Aorta (tissue), 5 donors: Measurements from ENCODE around the gene KLHL29. TPM values are rescaled to one million over a fixed set of nuclear protein-coding genes. Genes with fewer than 3 reads are reported as not detected.

Experiments used
- ATAC-seq: fragments of 200-7000 bp; cut with Tn5 transposase; one replicate; pipeline ENCODE4 v1.9.1; 2022; ENCODE audit warnings: moderate library complexity; ENCODE audit not compliant: low FRiP score
- DNase-seq, 2 donors: peaks; one replicate each; pipeline ENCODE4 v3.0.0-alpha.2; 2020
- H3K27ac ChIP-seq, 2 donors: one replicate each; pipeline ENCODE4 v1.5.1; 2013; ENCODE audit warnings: low read length in 2 of 2, mild to moderate bottlenecking in 2 of 2, moderate library complexity in 2 of 2, control low read depth in 1 of 2, inconsistent platforms in 1 of 2, low read depth in 1 of 2
- H3K27me3 ChIP-seq, 2 donors: one replicate each; pipeline ENCODE4 v1.6.1; 2013; ENCODE audit warnings: control low read depth in 1 of 2, low read length in 1 of 2, mild to moderate bottlenecking in 1 of 2, moderate library complexity in 1 of 2; ENCODE audit not compliant: insufficient read depth in 2 of 2, control insufficient read depth in 1 of 2
- H3K36me3 ChIP-seq, 2 donors: one replicate each; pipeline ENCODE4 v1.6.1; 2013; ENCODE audit warnings: control low read depth in 1 of 2, low read length in 1 of 2, mild to moderate bottlenecking in 1 of 2; ENCODE audit not compliant: insufficient read depth in 2 of 2, control insufficient read depth in 1 of 2
- H3K4me1 ChIP-seq, 2 donors: one replicate each; pipeline ENCODE4 v1.6.1; 2013; ENCODE audit warnings: low read length in 2 of 2, control low read depth in 1 of 2, mild to moderate bottlenecking in 1 of 2, moderate library complexity in 1 of 2; ENCODE audit not compliant: insufficient read depth in 2 of 2, control insufficient read depth in 1 of 2
- H3K4me3 ChIP-seq, 2 donors: one replicate each; pipeline ENCODE4 v1.5.1; 2013; ENCODE audit warnings: low read length in 2 of 2, control low read depth in 1 of 2, mild to moderate bottlenecking in 1 of 2
- H3K9me3 ChIP-seq: one replicate; pipeline ENCODE4 v1.6.1; 2013; ENCODE audit warnings: mild to moderate bottlenecking, low read length; ENCODE audit not compliant: control insufficient read depth
- WGBS, 2 donors: extraction: QIAGEN DNeasy Blood & Tissue Kit; methylation state at CpG; one replicate each; pipeline ENCODE4 v1.1.7; 2013; 5-methylcytosine and 5-hydroxymethylcytosine counted together
- intact Hi-C, 2 donors: fragments of 100-400 bp; cut with DNase I; formaldehyde crosslinking; loops; one replicate each; pipeline versions ENCODE4 v1.14.2 to v1.15.0; 2022
- polyA plus RNA-seq, 2 donors: library from polyadenylated mRNA; stranded (reverse); fragments of 200-250 nt; gene quantifications; one replicate each; pipeline ENCODE4 v1.2.3, GENCODE V29; 2013
- total RNA-seq, 2 donors: library from RNA; stranded (reverse); fragmentation: NEBNext Ultra II Directional; extraction: Animal tissue kit (Norgen Biotek cat#: 25700); gene quantifications; one replicate each; pipeline ENCODE4 v1.2.1, GENCODE V29; 2021
- donor health status: healthy with polysubstance abuse.
- donor health status: Bipolar disorder and iron deficiency.
- donor health status: DM: no; HTN: no; CAD: no.
- donor health status: DM: no; HTN: no; CAD: no.
- donor health status: DM: yes; HTN: yes; CAD: no.

Gene KLHL29
- total and polyA plus RNA-seq, 4 donors, result 0.75 to 13.4 (median 8.1) TPM

DNA sequence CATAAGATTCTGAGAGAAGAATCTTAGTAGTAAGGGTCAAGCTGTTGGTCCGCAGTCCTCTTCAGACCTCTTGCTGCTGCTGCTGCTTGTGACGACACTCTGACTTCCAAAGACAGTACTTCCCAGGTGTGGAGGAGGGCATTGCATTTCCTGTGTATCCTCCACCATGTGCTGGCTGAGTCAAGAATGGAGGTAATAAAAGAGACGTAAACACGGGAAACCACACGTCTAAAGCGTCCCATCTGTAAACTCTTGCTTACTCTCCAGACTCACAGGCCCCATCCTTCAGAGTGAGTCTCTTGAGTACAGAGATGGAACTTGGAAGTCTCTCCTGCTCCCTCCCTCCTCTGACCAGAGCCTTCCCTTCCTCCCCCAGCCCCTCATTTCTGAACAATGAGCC lies 25.6 kb downstream of the KLHL29 start:
- DNase-seq, result no peak

GRCh38 chr2:23411752-23412431 lies 26.9 kb downstream of the KLHL29 start:
- DNase-seq, result no peak
- Histone ChIP-seq H3K4me1 (peaks cover 0 to 6% of the 10 kb centered on the region in 2 donors), H3K27ac (peak overlapping the region in 1 of 2 donors; percentile 92), H3K36me3 (no peaks in the 10 kb centered on the region), H3K27me3 (no peaks in the 10 kb centered on the region), H3K4me3 (no peak overlapping the region), H3K9me3 (no peaks in the 10 kb centered on the region)
- ATAC-seq, result peak; percentile 60
- WGBS, 2 donors, result 40 to 46% methylated on average over 8 to 9 of the region's 9 CpGs
- intact Hi-C loops, result no loop called here

More for the DNA sequence above, 25.6 kb downstream of the KLHL29 start:
- Histone ChIP-seq H3K27ac (no peak overlapping the region), H3K9me3 (no peaks in the 10 kb centered on the region), H3K36me3 (no peaks in the 10 kb centered on the region), H3K4me1 (peaks cover 0 to 6% of the 10 kb centered on the region in 2 donors), H3K27me3 (no peaks in the 10 kb centered on the region), H3K4me3 (no peak overlapping the region)
- intact Hi-C loops, result no loop called here
- ATAC-seq, result no peak
- 97 to 100% methylated on average over 6 of the region's 6 CpGs for WGBS, 2 donors

DNA sequence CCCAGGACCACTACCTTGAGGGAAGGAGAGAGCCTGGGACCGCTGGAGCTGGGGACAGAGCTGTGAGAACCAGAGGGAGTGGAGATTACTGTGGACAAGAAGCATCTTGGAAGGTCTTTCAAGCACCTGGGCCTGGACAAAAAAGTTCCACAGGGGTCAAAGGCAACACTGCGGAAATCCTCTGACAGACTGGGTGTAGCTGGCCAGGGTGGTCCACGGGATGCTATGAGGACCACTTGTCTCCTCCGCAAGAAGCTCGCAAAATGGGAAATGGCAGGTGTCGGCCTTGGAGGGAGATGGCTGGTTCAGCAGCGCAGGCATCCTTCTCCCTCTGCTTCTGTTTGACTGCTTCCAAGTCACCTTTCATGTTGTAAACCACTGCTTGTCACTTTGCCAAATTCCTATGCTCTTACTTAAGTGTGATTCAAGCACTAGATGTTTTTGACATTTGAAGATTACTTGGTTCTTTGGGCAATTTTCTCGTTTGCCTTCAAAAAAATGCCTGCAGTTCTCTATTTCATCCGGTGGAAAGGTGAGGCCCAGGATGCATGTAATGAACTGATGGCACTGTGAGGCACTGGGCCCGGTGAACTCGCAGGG lies 27.7 kb downstream of the KLHL29 start:
- peak overlapping the region in 1 of 2 donors; percentile 4 for H3K27ac ChIP-seq
- no peak overlapping the region for H3K4me3 ChIP-seq
- intact Hi-C loops, result no loop called here
- no peaks in the 10 kb centered on the region for H3K36me3 ChIP-seq
- 82 to 84% methylated on average over 11 of the region's 11 CpGs for WGBS, 2 donors
- ATAC-seq, result no peak
- H3K4me1 ChIP-seq, result peaks cover 0 to 6% of the 10 kb centered on the region in 2 donors
- H3K27me3 ChIP-seq, result no peaks in the 10 kb centered on the region
- no peaks in the 10 kb centered on the region for H3K9me3 ChIP-seq
- no peak for DNase-seq

GRCh38 chr2:23413641-23414040 lies 28.7 kb downstream of the KLHL29 start:
- Histone ChIP-seq H3K36me3 (no peaks in the 10 kb centered on the region), H3K27ac (no peak overlapping the region), H3K27me3 (no peaks in the 10 kb centered on the region), H3K9me3 (no peaks in the 10 kb centered on the region), H3K4me3 (no peak overlapping the region), H3K4me1 (peaks cover 0 to 6% of the 10 kb centered on the region in 2 donors)
- intact Hi-C loops, result no loop called here
- 92 to 95% methylated on average over 8 of the region's 8 CpGs for WGBS, 2 donors
- no peak for ATAC-seq
- DNase-seq, result no peak

DNA sequence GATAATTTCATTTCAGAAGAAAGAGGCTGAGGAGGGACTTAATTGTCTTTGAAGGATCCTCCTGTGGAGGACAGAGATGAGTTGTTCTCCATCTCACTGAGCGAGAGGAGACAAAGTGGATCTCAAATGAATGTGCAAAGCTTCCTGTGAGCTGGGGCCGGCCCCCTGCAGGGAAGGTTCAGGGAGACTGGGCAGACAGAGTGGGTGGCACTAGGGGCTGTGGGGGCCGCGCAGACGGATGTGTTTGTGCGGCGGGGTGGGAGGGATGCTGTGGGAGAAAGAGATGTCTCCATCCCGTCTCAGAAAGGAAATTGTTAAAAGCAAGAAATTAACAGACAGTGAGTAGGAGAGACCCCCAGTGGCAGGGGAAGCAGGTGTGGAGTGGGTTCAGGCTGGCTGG lies 29.1 kb downstream of the KLHL29 start:
- H3K27ac ChIP-seq, result no peak overlapping the region
- no peak for ATAC-seq
- no peak for DNase-seq
- no peaks in the 10 kb centered on the region for H3K36me3 ChIP-seq
- 97% methylated on average over 8 of the region's 8 CpGs for WGBS, 2 donors
- no peaks in the 10 kb centered on the region for H3K9me3 ChIP-seq
- H3K27me3 ChIP-seq, result no peaks in the 10 kb centered on the region
- H3K4me1 ChIP-seq, result peaks cover 0 to 6% of the 10 kb centered on the region in 2 donors
- H3K4me3 ChIP-seq, result no peak overlapping the region
- intact Hi-C loops, result no loop called here

DNA sequence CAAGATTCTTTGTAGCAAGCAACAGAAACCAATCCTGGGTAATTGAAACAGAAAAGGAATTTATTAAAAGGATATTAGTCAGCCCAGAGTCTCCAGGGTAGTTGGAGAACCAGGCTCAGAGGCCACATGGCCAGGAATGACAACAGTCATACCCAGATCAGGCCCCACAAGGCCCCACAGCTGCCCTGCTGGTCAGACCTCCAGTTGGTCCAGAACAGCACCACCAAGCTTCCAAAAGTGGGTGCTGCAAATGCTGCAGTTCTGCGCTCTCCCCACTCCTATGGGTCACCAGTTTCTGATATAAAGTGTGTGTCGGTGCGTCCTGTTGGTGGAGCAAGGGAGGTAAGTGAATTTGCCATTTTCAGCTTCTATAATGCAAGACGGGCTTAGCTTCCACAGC lies 29.9 kb downstream of the KLHL29 start:
- WGBS, 2 donors, result 96 to 97% methylated on average over 4 of the region's 4 CpGs
- intact Hi-C loops, result no loop called here
- ATAC-seq, result no peak

DNA sequence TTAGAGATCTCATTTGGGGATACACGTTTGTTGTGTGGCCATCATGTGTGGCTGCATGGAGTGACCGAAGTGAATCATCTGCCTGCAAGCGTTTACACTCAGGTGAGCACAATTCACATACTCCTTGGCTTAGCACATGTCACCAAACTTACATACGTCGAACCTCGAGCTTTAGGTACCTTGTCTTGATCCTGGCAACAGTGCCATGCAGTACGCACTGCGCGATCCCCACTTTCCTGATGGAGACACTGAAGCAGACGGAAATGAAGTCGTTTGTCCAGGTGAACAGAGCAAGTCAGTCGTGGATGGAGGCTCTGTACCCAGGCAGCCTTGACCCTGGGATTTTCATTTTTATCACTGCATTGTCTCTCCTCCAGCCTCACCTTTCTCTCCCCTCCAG lies 32.3 kb downstream of the KLHL29 start:
- WGBS, 2 donors, result 95% methylated on average over 12 of the region's 12 CpGs

More for the DNA sequence above, 29.9 kb downstream of the KLHL29 start:
- Histone ChIP-seq H3K9me3 (no peaks in the 10 kb centered on the region), H3K4me3 (no peak overlapping the region), H3K27me3 (no peaks in the 10 kb centered on the region), H3K4me1 (peaks cover 0 to 6% of the 10 kb centered on the region in 2 donors), H3K36me3 (no peaks in the 10 kb centered on the region), H3K27ac (no peak overlapping the region)
- DNase-seq, result no peak

DNA sequence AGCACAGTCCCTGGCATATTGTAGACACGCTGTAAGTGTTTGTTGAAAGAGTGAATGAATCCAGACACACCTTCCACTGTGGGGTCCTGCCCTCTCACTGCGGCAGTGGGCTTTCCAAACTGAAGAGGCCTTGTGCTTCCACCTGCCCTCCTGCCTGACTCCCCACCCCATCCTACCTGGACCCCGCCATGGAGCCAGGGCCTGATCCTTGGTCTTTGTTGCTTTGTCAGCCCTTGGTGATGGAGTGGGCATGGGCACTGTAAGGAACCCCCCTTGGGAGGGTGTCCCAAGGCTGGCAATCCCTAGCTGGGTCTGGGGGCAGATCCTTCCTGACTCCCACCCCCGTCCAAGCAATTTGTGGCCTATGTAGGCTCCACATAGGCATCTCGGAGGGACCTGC lies 33.1 kb downstream of the KLHL29 start:
- Histone ChIP-seq H3K4me1 (no peaks in the 10 kb centered on the region), H3K27me3 (no peaks in the 10 kb centered on the region), H3K9me3 (no peaks in the 10 kb centered on the region), H3K36me3 (no peaks in the 10 kb centered on the region), H3K27ac (no peak overlapping the region), H3K4me3 (no peak overlapping the region)
- no peak for ATAC-seq
- intact Hi-C loops, result no loop called here
- no peak for DNase-seq
- 98% methylated on average over 5 of the region's 5 CpGs for WGBS, 2 donors

More for the DNA sequence above, 32.3 kb downstream of the KLHL29 start:
- ATAC-seq (no peak), DNase-seq (no peak)
- Histone ChIP-seq H3K4me3 (no peak overlapping the region), H3K36me3 (no peaks in the 10 kb centered on the region), H3K4me1 (peaks cover 0 to 2% of the 10 kb centered on the region in 2 donors), H3K9me3 (no peaks in the 10 kb centered on the region), H3K27ac (no peak overlapping the region), H3K27me3 (no peaks in the 10 kb centered on the region)
- intact Hi-C loops, result no loop called here

DNA sequence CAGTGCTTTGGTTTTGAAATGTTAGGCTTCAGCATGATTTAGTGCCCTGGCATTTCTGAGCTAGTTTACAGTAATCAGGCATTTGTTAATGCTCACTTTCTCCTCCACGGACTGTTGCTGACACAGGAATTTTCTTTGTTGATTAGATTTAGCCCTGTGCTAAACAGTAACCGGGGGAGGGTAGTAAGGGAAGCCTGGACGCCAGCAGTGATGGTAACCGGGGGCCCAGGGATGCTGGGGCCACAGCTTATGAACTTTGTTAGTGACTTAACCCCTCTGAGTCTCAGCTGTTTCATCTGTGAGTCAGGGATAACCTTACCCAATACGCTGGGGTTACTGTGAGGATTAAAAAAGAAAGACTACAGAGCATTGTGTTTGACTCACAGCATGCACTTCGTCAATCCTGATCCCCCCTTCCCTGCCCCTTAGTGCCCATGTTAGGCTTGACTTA lies 33.5 kb downstream of the KLHL29 start:
- intact Hi-C loops, result no loop called here

More for the DNA sequence above, 33.5 kb downstream of the KLHL29 start:
- Histone ChIP-seq H3K27me3 (no peaks in the 10 kb centered on the region), H3K4me1 (no peaks in the 10 kb centered on the region), H3K36me3 (no peaks in the 10 kb centered on the region), H3K4me3 (no peak overlapping the region), H3K9me3 (no peaks in the 10 kb centered on the region), H3K27ac (no peak overlapping the region)
- ATAC-seq (no peak), DNase-seq (no peak)
- 82 to 85% methylated on average over 6 of the region's 6 CpGs for WGBS, 2 donors
